ENCODE data around the gene PHACTR2. TPM values are rescaled to one million over a fixed set of nuclear protein-coding genes. Genes with fewer than 3 reads are reported as not detected.
"Not testable (repeated sequence)": the region's sequence is repeated elsewhere in the genome, so short reads cannot be mapped to it uniquely, and the experiment has no call there.

PHACTR2 gene
- total and polyA plus RNA-seq, 4 donors, result 11.0 to 119 (median 43.8) TPM

DNA sequence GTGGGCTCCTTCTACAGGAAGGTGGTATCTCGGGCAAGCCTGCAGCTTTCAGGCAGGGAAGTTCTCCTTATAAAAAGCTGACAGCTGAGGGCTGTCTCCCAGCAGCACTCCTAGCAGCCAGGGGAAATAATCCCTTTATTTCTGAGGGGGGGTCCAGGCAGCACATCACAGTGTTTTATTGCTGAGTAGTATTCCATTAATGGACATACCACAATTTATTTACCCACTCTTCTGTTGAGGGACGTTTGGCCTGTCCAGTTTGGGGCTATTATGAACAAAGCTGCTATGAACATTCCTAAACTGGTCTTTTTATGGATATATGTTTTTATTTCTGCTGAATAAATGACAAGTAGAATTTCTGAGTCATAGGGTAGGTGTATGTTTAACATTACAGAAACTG lies 20.0 kb upstream of the PHACTR2 start:
- Histone ChIP-seq H3K4me1 (ENCODE audit: control insufficient read depth in 5 of 5, insufficient read depth in 5 of 5, low read length in 5 of 5) (peaks cover 0 to 4% (median 0%) of the 10 kb centered on the region in 5 donors), H3K36me3 (ENCODE audit: control insufficient read depth in 4 of 4, insufficient read depth in 4 of 4, low read length in 4 of 4) (no peaks in the 10 kb centered on the region), H3K9ac (ENCODE audit: insufficient read depth in 1 of 2, low read length in 2 of 2) (no peak overlapping the region), H3K4me3 (no peak overlapping the region), H3K9me3 (ENCODE audit: control insufficient read depth in 4 of 4, insufficient read depth in 3 of 4, low read length in 3 of 4) (peaks cover 0 to 7% (median 2%) of the 10 kb centered on the region in 4 donors), H3K27ac (ENCODE audit: low read depth in 1 of 2, low read length in 1 of 2) (no peak overlapping the region), H3K27me3 (ENCODE audit: control insufficient read depth in 3 of 3, insufficient read depth in 3 of 3, low read length in 2 of 3) (no peaks in the 10 kb centered on the region)
- no peak for ATAC-seq (ENCODE audit: insufficient read depth, low FRiP score)
- no peak for DNase-seq
- WGBS, 2 donors, result 93 to 96% methylated on average over 2 of the region's 2 CpGs
- no peak for TF ChIP-seq CTCF (IDR thresholded peaks at IDR 0.05; ENCODE audit: control extremely low read depth, extremely low read depth)

DNA sequence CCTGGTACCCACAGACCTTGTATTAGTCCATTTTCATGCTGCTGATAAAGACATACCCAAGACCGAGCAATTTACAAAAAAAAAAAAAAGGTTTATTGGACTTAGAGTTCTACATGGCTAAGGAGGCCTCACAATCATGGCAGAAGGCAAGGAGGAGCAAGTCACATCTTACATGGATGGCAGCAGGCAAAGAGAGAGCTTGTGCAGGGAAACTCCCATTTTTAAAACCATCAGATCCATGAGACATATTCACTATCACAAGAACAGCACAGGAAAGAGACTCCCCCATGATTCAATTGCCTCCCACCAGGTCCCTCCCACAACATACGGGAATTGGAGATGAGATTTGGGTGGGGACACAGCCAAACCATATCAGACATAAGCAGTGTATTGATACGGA lies 17.6 kb upstream of the PHACTR2 start:
- not testable (repeated sequence) for DNase-seq; H3K27me3 ChIP-seq (ENCODE audit: control insufficient read depth in 3 of 3, insufficient read depth in 3 of 3, low read length in 2 of 3); H3K4me3 ChIP-seq; H3K9me3 ChIP-seq (ENCODE audit: control insufficient read depth in 4 of 4, insufficient read depth in 3 of 4, low read length in 3 of 4); H3K9ac ChIP-seq (ENCODE audit: insufficient read depth in 1 of 2, low read length in 2 of 2); H3K36me3 ChIP-seq (ENCODE audit: control insufficient read depth in 4 of 4, insufficient read depth in 4 of 4, low read length in 4 of 4); H3K4me1 ChIP-seq (ENCODE audit: control insufficient read depth in 5 of 5, insufficient read depth in 5 of 5, low read length in 5 of 5); H3K27ac ChIP-seq (ENCODE audit: low read depth in 1 of 2, low read length in 1 of 2); ATAC-seq (ENCODE audit: insufficient read depth, low FRiP score)
- 96% methylated on average over 3 of the region's 3 CpGs for WGBS, 2 donors

GRCh38 chr6:143664171-143664570 lies 13.6 kb upstream of the PHACTR2 start:
- H3K4me3 ChIP-seq, result no peak overlapping the region
- ATAC-seq (ENCODE audit: insufficient read depth, low FRiP score) (no peak), DNase-seq (no peak)
- no peak overlapping the region for H3K9ac ChIP-seq (ENCODE audit: insufficient read depth in 1 of 2, low read length in 2 of 2)
- no peak overlapping the region for H3K27ac ChIP-seq (ENCODE audit: low read depth in 1 of 2, low read length in 1 of 2)
- peaks cover 0 to 2% (median 0%) of the 10 kb centered on the region in 5 donors for H3K4me1 ChIP-seq (ENCODE audit: control insufficient read depth in 5 of 5, insufficient read depth in 5 of 5, low read length in 5 of 5)
- TF ChIP-seq CTCF (IDR thresholded peaks at IDR 0.05; ENCODE audit: control extremely low read depth, extremely low read depth), result no peak
- H3K27me3 ChIP-seq (ENCODE audit: control insufficient read depth in 3 of 3, insufficient read depth in 3 of 3, low read length in 2 of 3), result no peaks in the 10 kb centered on the region
- no peaks in the 10 kb centered on the region for H3K36me3 ChIP-seq (ENCODE audit: control insufficient read depth in 4 of 4, insufficient read depth in 4 of 4, low read length in 4 of 4)
- peaks cover 0 to 4% (median 0%) of the 10 kb centered on the region in 4 donors for H3K9me3 ChIP-seq (ENCODE audit: control insufficient read depth in 4 of 4, insufficient read depth in 3 of 4, low read length in 3 of 4)

GRCh38 chr6:143666007-143666406 lies 11.8 kb upstream of the PHACTR2 start:
- not testable (repeated sequence) for H3K9me3 ChIP-seq (ENCODE audit: control insufficient read depth in 4 of 4, insufficient read depth in 3 of 4, low read length in 3 of 4); ATAC-seq (ENCODE audit: insufficient read depth, low FRiP score); H3K36me3 ChIP-seq (ENCODE audit: control insufficient read depth in 4 of 4, insufficient read depth in 4 of 4, low read length in 4 of 4); H3K27me3 ChIP-seq (ENCODE audit: control insufficient read depth in 3 of 3, insufficient read depth in 3 of 3, low read length in 2 of 3); DNase-seq; H3K4me3 ChIP-seq; H3K9ac ChIP-seq (ENCODE audit: insufficient read depth in 1 of 2, low read length in 2 of 2); H3K4me1 ChIP-seq (ENCODE audit: control insufficient read depth in 5 of 5, insufficient read depth in 5 of 5, low read length in 5 of 5); H3K27ac ChIP-seq (ENCODE audit: low read depth in 1 of 2, low read length in 1 of 2)
- WGBS, 2 donors, result 90 to 100% methylated on average over 1 of the region's 1 CpG

GRCh38 chr6:143669483-143669882 lies 8.3 kb upstream of the PHACTR2 start:
- not testable (repeated sequence) for DNase-seq; H3K36me3 ChIP-seq (ENCODE audit: control insufficient read depth in 4 of 4, insufficient read depth in 4 of 4, low read length in 4 of 4); H3K4me3 ChIP-seq; H3K9ac ChIP-seq (ENCODE audit: insufficient read depth in 1 of 2, low read length in 2 of 2); H3K9me3 ChIP-seq (ENCODE audit: control insufficient read depth in 4 of 4, insufficient read depth in 3 of 4, low read length in 3 of 4); ATAC-seq (ENCODE audit: insufficient read depth, low FRiP score); H3K27ac ChIP-seq (ENCODE audit: low read depth in 1 of 2, low read length in 1 of 2); H3K27me3 ChIP-seq (ENCODE audit: control insufficient read depth in 3 of 3, insufficient read depth in 3 of 3, low read length in 2 of 3)
- WGBS, 2 donors, result 87 to 100% methylated on average over 1 of the region's 1 CpG
- H3K4me1 ChIP-seq (ENCODE audit: control insufficient read depth in 5 of 5, insufficient read depth in 5 of 5, low read length in 5 of 5), result peaks cover 0 to 13% (median 8%) of the 10 kb centered on the region in 5 donors
